WI38 (cell line): ENCODE measurements around the gene HOXB6.
A peak's percentile ranks its signal among the peaks of the same experiment; 100 is the strongest.

Experiments
- H3K4me3 ChIP-seq: 2 replicates; pipeline ENCODE4 v1.5.1; 2011; ENCODE audit warnings: low read depth, mild to moderate bottlenecking, control low read depth, low read length
- TF ChIP-seq, protein P1 (sequence below): IDR thresholded peaks from 2 replicates; pipeline ENCODE4 v1.5.1; 2012; ENCODE audit warnings: low read depth, mild to moderate bottlenecking, control low read depth, low read length

HOXB6 gene

DNA sequence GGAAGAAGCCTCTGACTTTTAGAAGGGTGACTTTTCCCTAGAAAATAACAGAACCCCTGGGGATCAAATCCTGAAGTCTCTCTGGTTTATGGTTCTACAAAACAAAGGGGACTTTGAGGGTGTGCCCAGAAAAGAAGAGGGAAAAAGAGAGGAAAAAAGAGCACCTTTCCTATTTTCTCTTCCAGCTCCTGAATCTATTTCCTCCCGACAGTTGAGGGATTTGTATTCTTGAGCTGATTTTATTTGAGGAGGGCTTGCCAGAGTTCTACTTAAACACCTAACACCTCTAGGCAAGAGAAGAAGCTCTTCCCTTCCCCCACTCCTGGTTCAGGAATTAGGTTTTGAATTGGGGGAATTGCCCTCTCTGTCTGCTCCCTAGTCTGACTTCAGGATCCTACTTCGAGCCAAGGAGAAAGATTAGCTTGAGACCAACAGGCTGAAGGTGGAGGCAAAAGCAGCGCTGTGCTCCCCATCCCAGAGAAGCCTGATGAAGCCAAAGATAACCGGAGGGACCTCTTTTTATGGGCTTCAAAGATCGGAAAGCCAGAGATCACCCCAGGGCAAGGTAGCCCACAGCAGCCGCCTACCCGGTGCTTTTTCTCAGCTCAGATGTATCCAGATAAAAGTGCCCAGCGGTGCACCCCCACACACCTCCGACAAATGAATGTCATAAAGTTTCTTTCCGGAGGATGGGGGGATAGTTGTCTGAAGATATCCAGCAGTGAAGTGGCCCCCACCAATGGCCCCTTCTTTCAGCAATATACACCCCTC is 15.5 kb downstream of the HOXB6 start:
- H3K4me3 ChIP-seq: peak overlapping the region; percentile 89
- TF ChIP-seq, protein P1, sequence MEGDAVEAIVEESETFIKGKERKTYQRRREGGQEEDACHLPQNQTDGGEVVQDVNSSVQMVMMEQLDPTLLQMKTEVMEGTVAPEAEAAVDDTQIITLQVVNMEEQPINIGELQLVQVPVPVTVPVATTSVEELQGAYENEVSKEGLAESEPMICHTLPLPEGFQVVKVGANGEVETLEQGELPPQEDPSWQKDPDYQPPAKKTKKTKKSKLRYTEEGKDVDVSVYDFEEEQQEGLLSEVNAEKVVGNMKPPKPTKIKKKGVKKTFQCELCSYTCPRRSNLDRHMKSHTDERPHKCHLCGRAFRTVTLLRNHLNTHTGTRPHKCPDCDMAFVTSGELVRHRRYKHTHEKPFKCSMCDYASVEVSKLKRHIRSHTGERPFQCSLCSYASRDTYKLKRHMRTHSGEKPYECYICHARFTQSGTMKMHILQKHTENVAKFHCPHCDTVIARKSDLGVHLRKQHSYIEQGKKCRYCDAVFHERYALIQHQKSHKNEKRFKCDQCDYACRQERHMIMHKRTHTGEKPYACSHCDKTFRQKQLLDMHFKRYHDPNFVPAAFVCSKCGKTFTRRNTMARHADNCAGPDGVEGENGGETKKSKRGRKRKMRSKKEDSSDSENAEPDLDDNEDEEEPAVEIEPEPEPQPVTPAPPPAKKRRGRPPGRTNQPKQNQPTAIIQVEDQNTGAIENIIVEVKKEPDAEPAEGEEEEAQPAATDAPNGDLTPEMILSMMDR: no peak

DNA sequence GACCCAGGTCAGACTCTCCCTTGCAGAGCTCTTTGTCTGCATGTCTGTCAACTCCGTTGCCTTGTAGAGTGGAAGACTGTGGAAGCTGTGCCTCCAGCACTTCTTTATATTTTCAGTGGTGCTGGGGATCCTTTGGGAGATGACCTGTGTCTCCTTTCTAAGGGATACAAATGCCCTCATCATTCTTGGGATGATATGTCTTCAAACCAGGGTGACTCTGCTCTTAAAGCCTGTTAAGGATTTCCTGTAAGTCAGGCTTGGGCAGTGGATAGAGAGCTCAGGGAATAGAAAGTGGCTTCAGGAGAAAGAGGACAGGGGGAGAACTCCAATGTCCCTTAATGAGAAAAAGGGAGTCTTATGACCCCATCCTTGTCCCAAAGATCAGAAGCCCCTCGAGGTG is 16.3 kb downstream of the HOXB6 start:
- TF ChIP-seq, protein P1: no peak
- peak overlapping the region; percentile 89 for H3K4me3 ChIP-seq

DNA sequence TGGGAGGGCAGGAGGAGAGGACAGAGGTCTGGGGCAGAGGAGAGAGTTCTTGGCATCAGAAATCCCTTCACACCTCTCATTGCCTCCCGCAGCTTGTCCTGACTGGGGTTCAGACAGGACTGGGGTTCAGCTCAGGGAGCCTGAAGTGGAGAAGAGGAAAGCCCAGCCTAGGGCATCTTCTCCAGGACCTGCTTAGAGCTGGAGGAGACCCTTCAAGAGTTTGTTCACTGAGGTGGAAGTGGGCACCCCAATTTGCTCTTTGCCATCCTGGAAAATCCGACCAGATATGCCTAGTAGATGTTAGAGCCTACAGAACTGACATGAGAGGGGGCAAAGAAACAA is 16.7 kb downstream of the HOXB6 start:
- TF ChIP-seq, protein P1: no peak
- peak overlapping the region; percentile 89 for H3K4me3 ChIP-seq

DNA sequence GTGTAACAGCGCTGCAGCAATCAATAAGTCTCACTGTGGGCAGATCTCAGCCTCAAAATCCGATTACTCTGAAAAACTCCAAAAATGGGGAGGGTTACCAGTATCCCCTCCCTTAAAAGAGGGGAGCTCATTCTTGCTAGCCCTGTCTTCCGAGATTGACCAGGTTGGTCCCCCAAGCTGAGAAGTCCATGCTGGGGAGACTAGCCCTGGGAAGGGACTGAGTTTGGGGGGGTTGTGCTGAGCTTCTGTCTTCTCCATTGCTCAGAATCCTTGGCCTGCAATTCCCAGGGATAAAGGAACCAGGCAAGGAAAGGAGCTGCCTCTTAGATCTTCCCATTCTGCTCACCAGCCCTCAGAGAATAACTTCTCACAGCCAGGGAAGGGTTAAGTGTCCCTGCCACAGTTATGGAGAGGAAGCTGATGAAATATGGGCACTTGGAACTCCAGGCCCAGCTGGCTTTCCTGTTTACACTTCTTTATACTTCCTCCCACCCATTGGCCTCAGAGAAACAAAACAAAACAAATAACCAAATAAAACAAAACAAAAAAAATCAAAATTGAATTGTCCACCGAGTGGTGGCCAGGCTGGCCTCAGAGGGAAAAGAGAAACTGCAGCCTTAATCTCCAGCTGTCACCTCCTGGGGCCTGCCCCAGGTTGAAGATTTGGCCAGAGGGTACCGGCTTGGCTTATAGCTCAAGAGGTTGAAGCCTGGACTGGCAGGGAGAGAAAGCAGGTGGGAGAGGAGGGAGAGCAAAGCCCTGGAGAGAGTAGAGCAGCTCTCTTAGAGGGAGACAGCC is 17.3 kb downstream of the HOXB6 start:
- TF ChIP-seq, protein P1: no peak
- H3K4me3 ChIP-seq: peak overlapping the region; percentile 89

DNA sequence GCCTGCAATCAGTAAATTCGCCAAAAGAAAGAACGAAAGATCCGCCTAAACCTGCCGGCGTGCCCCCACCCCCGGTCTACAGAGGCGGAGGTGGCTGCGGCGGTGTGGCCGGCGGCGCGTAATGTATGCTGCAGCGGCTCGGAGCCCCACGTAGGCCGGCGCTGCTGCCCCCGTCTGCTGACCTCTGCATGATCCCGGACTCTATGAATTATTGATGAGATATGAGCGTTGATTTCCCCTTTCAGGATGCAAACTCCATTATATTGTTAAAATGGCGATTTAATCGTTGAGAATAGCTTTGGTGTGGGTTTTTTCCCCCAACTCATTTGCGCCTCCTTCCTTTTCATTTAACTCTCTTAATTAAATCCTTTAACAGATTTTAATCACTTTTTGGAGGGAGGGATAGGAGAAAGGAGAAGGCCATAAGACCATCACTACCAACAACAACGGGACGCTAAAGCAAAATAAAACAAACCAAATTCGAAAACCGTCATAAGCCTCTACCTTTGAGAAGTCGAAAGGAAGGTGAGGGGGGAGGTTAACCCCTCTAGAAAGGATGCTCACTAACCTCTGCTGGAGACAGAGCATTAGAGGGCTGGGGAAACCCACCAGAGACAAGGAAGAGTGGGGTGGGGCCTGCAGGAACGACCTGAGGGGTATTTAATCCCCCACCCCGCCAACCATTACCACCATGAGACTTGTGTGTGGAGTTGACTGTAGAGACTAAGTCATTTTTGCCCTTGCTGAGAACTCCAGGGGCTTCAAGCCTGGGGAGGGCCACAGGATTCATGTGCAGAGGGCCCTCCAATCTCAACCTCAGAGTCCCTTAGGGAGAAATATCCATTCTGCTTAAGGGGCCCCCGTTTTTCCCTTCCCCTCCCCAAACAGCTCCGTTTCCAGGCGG is 18.2 kb downstream of the HOXB6 start:
- TF ChIP-seq, protein P1: no peak
- H3K4me3 ChIP-seq: peak overlapping the region; percentile 89

DNA sequence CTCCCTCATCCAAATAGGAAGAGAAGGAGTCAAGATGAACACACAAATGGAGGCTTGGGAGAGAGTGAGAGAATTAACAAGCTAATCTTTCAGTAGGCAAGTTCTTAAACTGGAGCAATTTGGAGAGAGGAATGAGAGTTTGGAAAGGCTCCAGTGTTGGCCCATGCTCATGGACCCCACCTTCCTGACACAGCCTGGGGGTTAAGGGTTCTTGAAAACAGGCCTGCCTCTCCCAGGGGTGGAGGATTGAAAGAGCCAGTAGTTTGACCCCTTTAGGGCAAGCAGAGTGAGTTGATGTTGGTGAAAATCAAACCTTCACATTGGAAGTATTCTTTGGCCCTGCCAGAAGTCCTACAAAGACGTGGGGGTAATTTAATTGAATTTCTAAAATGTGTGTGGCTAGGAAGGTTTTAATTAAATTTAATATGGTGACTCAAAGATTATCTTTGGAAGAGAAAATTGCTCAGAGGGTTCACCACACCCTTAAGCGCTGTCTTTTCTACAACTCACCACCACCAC is 20.5 kb downstream of the HOXB6 start:
- TF ChIP-seq, protein P1: no peak
- peak overlapping the region; percentile 89 for H3K4me3 ChIP-seq
